ENCODE measurements around the gene HOXB9.

GRCh38 chr17:48599354-48599753 lies 26.8 kb downstream of the HOXB9 start:
- TF ChIP-seq POLR2A (IDR thresholded peaks at IDR 0.05) (no peak), CTCF (IDR thresholded peaks at IDR 0.05) (no peak)
